Measurements from ENCODE around the gene OR52K2. TPM values are rescaled to one million over a fixed set of nuclear protein-coding genes. Genes with fewer than 3 reads are reported as not detected.
A peak's percentile ranks its signal among the peaks of the same experiment; 100 is the strongest.

Gene OR52K2
- total RNA-seq, 1 experiment from 2014 or later = not detected

GRCh38 chr11:4491878-4492606 lies 42.9 kb downstream of the OR52K2 start:
- H3K36me3 Mint-ChIP-seq (ENCODE audit: insufficient read depth, unreplicated experiment) = no peaks in the 10 kb centered on the region
- H3K4me1 Mint-ChIP-seq (ENCODE audit: low read depth, unreplicated experiment) = peaks cover 14% of the 10 kb centered on the region
- H3K4me3 Mint-ChIP-seq (ENCODE audit: unreplicated experiment) = no peak overlapping the region
- no TSS peak for BruUV-seq (replicated peaks)
- no peaks in the 10 kb centered on the region for H3K36me3 ChIP-seq (ENCODE audit: control insufficient read depth, insufficient read depth, low read length)
- ChIA-PET POLR2A (no interaction called here), CTCF (interaction anchor here (3.8 kb wide), 1 partner anchor 305 kb away, joined by 46 read pairs; no protein-coding TSS in a partner anchor)
- DNase-seq = no peak
- H3K27me3 ChIP-seq (replicated peaks; ENCODE audit: control insufficient read depth, insufficient read depth, low read length) = no peaks in the 10 kb centered on the region
- no peaks in the 10 kb centered on the region for H3K9me3 ChIP-seq
- H3K27me3 Mint-ChIP-seq (ENCODE audit: insufficient read depth, unreplicated experiment) = peaks cover 16% of the 10 kb centered on the region
- H3K27ac Mint-ChIP-seq (ENCODE audit: unreplicated experiment) = no peak overlapping the region
- H3K4me3 ChIP-seq (ENCODE audit: low read depth, low read length) = no peak overlapping the region
- H3K9me3 Mint-ChIP-seq (ENCODE audit: unreplicated experiment) = peaks cover 9% of the 10 kb centered on the region
- H3K4me1 ChIP-seq = no peaks in the 10 kb centered on the region
- intact Hi-C loops (cut with micrococcal nuclease; ENCODE audit: unreplicated experiment) = loop anchor here (5.0 kb wide), 1 partner anchor 100 kb away; the partner anchor contains the start of gene TRIM21
- no peak for TF ChIP-seq CTCF (IDR thresholded peaks at IDR 0.05; ENCODE audit: insufficient read depth in 1 of 2, low read depth in 1 of 2, low read length in 1 of 2, severe bottlenecking in 1 of 2, unreplicated experiment in 1 of 2)

- Histone ChIP-seq H3K4me3 (ENCODE audit: low read depth, low read length) (no peak overlapping the region), H3K4me1 (no peaks in the 10 kb centered on the region), H3K9me3 (no peaks in the 10 kb centered on the region), H3K27me3 (replicated peaks; ENCODE audit: control insufficient read depth, insufficient read depth, low read length) (no peaks in the 10 kb centered on the region), H3K36me3 (ENCODE audit: control insufficient read depth, insufficient read depth, low read length) (no peaks in the 10 kb centered on the region)
- Mint-ChIP-seq H3K4me1 (ENCODE audit: low read depth, unreplicated experiment) (peaks cover 14% of the 10 kb centered on the region), H3K4me3 (ENCODE audit: unreplicated experiment) (no peak overlapping the region), H3K27me3 (ENCODE audit: insufficient read depth, unreplicated experiment) (peaks cover 13% of the 10 kb centered on the region), H3K36me3 (ENCODE audit: insufficient read depth, unreplicated experiment) (no peaks in the 10 kb centered on the region), H3K9me3 (ENCODE audit: unreplicated experiment) (peaks cover 9% of the 10 kb centered on the region), H3K27ac (ENCODE audit: unreplicated experiment) (no peak overlapping the region)
- ChIA-PET CTCF (interaction anchor here (0.6 to 3.8 kb wide), 5 partner anchors 46 to 1835 kb away, joined by 3 to 46 read pairs (median 4); partner anchors contain the start of gene TRIM68), POLR2A (no interaction called here)
- intact Hi-C loops (cut with micrococcal nuclease; ENCODE audit: unreplicated experiment) = loop anchor here (1.0 to 5.0 kb wide), 3 partner anchors 56 to 306 kb away; partner anchors contain the start of gene TRIM21
- no TSS peak for BruUV-seq (replicated peaks)
- DNase-seq = no peak
- TF ChIP-seq CTCF (IDR thresholded peaks at IDR 0.05; ENCODE audit: insufficient read depth in 1 of 2, low read depth in 1 of 2, low read length in 1 of 2, severe bottlenecking in 1 of 2, unreplicated experiment in 1 of 2) = no peak
Measured at GRCh38 chr11:4493480-4493818, 44.4 kb downstream of the OR52K2 start.

DNA sequence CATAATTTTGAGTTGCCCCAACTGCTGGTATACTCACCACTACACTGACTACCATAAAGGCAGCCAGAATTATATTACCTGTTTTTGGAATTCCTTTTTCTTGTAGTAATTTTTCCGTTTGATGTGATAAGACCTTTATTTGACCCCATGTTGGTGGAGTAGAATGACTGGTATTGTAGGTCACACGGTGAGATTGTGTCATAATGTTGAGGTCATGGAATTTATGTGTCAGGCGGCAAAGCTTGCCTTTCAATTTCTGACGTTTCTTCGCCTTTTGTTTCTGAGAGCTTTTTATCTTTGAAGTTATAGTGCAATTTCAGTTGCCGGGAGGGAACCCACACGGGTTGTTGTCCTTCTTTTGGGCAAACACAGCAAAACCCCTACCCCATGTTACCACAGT lies 46.4 kb downstream of the OR52K2 start:
- intact Hi-C loops (cut with micrococcal nuclease; ENCODE audit: unreplicated experiment) = no loop called here
- no peak overlapping the region for H3K27ac Mint-ChIP-seq (ENCODE audit: unreplicated experiment)
- no peak for TF ChIP-seq CTCF (IDR thresholded peaks at IDR 0.05; ENCODE audit: insufficient read depth in 1 of 2, low read depth in 1 of 2, low read length in 1 of 2, severe bottlenecking in 1 of 2, unreplicated experiment in 1 of 2)
- CTCF ChIA-PET = interaction anchor here (3.8 kb wide), 1 partner anchor 308 kb away, joined by 46 read pairs; no protein-coding TSS in a partner anchor
- DNase-seq = peak in 1 of 2 experiments; percentile 11
- no TSS peak for BruUV-seq (replicated peaks)
- H3K9me3 Mint-ChIP-seq (ENCODE audit: unreplicated experiment) = peaks cover 9% of the 10 kb centered on the region
- H3K27me3 Mint-ChIP-seq (ENCODE audit: insufficient read depth, unreplicated experiment) = peaks cover 5% of the 10 kb centered on the region
- peaks cover 14% of the 10 kb centered on the region for H3K4me1 Mint-ChIP-seq (ENCODE audit: low read depth, unreplicated experiment)
- no peaks in the 10 kb centered on the region for H3K9me3 ChIP-seq
- POLR2A ChIA-PET = no interaction called here
- no peak overlapping the region for H3K4me3 Mint-ChIP-seq (ENCODE audit: unreplicated experiment)
- no peaks in the 10 kb centered on the region for H3K27me3 ChIP-seq (replicated peaks; ENCODE audit: control insufficient read depth, insufficient read depth, low read length)
- H3K36me3 Mint-ChIP-seq (ENCODE audit: insufficient read depth, unreplicated experiment) = no peaks in the 10 kb centered on the region
- no peak overlapping the region for H3K4me3 ChIP-seq (ENCODE audit: low read depth, low read length)
- no peaks in the 10 kb centered on the region for H3K4me1 ChIP-seq
- no peaks in the 10 kb centered on the region for H3K36me3 ChIP-seq (ENCODE audit: control insufficient read depth, insufficient read depth, low read length)
